GM21423 (cell line): ENCODE results near the gene NOC2L.
"Not testable (repeated sequence)": the region's sequence is repeated elsewhere in the genome, so short reads cannot be mapped to it uniquely, and the experiment has no call there.

Source experiments
- ATAC-seq: cut with Tn5 transposase; IDR thresholded peaks from one replicate; pipeline ENCODE4 v1.9.1; 2021; ENCODE audit warnings: mild to moderate bottlenecking, moderate library complexity; ENCODE audit not compliant: unreplicated experiment

NOC2L gene

GRCh38 chr1:963746-964525 lies 4.9 kb upstream of the NOC2L start:
- no peak for ATAC-seq

- ATAC-seq = no peak
These were observed 4.2 kb upstream of the NOC2L start for GRCh38 chr1:963301-963651.

DNA sequence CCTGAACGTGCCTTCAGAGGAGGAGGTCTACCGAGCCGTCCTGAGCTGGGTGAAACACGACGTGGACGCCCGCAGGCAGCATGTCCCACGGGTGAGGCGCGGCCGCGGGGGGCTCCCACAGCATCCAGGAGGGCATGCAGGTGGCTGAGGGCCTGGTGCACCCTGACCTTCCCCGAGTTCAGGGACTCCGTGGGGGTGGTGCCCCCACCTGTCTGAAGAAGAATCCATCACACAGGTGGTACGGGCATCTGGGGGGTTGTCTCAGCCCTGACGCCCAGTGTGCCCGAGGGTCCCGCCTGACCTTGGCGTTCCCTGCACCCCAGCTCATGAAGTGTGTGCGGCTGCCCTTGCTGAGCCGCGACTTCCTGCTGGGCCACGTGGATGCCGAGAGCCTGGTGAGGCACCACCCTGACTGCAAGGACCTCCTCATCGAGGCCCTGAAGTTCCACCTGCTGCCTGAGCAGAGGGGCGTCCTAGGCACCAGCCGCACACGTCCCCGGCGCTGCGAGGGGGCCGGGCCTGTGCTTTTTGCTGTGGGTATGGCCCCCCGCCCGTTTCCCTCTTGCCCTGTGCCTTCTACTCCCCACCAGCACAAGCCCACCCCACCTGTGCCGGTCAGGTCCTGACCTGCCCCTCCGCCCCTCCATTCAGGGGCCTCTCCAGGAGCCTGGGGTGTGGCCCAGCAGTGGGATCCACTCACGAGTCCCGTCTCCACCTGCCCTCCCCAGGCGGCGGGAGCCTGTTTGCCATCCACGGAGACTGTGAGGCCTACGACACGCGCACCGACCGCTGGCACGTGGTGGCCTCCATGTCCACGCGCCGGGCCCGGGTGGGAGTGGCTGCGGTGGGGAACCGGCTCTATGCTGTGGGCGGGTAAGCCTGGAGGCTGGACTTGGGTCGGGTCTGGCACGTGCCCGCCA lies 3.6 kb upstream of the NOC2L start:
- no peak for ATAC-seq

- ATAC-seq = no peak
These were observed 2.1 kb upstream of the NOC2L start for GRCh38 chr1:961132-961669.

DNA sequence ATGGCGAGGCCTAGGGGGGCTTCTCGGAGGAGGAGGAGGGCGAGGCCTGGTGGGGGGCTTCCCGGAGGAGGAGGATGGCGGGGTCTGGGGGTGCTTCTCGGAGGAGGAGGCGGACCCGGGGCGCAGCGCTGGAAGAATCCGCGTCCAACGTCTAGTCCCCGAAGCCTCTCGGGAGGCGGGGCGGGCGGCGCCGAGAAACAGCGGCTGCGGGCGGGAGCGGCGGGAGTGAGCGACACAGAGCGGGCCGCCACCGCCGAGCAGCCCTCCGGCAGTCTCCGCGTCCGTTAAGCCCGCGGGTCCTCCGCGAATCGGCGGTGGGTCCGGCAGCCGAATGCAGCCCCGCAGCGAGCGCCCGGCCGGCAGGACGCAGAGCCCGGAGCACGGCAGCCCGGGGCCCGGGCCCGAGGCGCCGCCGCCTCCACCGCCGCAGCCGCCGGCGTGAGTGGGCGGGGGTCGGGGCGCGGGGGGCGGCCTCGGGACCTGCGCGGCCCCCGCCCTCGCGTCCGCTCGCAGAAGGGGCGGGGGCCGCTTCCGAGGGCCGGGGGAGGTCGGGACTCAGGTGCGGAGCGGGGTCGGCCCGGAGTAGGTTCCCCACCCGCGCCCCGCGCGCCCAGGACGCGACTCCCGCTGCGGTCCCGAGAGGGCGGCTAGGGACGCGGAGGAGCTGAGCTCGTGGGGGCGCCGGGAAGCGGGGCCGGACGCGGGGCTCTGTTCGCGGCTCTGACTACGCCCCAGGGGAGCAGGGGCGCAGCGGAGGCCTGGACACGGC lies 1.5 kb upstream of the NOC2L start, which contains the start of gene KLHL17:
Gene KLHL17, plus strand, starts transcription at position 222 of the 769 bp plus-strand sequence. Its CDS starts 110 bp downstream, at position 332.
- no peak for ATAC-seq

DNA sequence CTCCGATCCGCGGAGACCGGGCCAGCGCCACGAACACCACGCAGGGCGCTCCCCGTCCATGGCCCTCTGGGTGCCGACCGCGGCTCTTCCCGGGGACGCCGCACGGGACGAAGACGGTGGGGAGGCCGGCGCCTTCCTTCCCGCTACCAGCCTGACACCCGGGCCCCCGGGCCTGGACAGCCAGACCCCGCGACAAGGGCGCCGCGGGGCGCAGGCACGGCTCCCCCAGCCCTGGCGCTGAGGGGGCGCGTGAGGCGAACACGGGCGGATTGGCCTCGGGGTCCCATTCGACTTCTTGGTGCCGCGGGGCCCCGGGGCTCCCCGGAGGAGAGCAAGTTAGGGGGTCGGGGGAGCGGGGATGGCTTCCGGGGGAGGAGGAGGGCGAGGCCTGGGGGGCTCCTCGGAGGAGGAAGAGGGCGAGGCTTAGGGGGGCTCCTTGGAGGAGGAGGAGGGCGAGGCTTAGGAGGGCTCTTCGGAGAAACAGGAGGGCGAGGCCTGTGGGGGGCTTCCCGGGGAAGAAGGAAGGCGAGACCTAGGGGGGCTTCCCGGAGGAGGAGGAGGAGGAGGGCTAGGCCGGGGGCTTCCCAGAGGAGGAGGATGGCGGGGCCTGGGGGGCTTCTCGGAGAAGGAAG lies 791 bp upstream of the NOC2L start:
- ATAC-seq = no peak

- ATAC-seq = no peak
These were observed 2.4 kb downstream of the NOC2L start for GRCh38 chr1:956636-957035.

GRCh38 chr1:955474-955873 lies 3.6 kb downstream of the NOC2L start:
- no peak for ATAC-seq

DNA sequence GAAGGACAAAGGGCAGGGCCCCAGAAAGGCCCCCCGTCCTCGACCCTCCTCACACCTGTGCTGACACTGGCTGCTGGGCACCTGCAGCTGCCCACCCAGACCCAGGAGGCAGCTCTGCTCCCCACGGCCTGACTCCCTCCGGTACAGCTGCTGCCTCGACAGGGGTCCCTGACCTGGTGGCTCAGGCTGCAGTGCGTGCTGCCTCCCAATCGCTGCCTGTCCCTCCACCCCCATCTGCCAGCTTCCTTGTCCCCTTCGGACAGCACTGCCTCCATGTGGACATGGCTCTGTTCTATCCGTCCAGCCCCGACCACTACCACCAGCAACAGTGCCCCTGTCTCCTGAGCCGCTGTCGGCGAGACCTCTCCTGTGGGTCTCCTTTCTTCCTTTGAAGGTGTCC lies 4.1 kb downstream of the NOC2L start:
- ATAC-seq = no peak

DNA sequence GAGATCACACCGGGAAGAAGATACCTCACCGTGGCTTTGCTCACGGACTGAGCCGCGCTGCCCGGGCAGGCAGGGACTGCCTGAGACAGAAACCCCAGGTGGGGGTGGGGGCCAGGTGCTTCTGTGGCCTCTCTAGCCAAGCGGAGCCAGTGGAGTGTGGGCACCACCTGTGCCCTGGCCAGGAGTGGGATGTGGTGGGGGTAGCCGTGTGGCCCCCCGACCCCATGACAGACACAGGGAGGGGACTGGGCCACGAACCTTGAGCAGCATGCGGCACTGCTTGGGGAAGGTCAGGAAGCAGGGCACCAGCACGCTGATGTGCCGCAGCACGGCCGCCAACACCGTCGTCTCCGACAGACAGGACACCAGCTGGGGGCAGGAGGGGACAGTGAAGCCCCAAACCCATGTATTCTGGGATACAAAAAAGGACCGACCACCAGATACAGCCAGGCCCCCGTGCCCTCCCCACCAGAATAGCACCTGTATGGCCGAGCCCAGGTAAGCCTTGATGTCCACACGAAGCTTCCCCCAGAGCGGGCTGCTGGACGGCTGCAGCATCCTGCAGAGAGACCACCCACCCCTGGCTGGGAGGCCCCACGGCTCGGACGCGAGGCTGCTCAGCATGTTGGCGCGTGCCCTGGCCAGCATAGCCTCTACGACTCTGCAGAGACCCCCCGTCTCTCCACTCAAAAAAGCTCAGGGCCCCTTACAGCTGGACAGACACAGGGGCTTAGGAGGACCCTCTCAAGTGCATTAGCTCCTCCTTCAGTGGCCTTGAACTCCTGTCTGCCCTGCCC lies 5.3 kb downstream of the NOC2L start:
- no peak for ATAC-seq

DNA sequence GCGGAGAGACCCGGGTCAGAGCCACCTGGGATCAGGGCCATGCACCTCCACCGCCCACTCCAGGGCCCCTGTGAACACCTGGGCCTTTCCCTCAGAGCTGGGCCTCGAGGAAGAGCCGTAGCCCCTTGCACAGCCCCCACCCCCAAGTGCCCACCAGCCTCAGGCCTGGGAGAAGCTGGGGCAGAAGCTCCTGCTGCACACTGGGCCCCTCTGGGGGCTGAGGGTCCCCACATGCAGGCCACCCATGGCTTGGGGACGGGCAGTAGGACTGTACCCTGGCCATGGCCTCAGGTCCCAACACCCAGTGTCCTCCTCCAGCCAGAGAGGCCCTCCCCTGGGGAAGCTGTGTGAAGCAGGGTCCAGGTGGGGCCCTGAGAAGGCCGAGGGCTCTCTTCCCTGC lies 6.5 kb downstream of the NOC2L start:
- ATAC-seq = no peak

GRCh38 chr1:952201-952600 lies 6.9 kb downstream of the NOC2L start:
- ATAC-seq = no peak

DNA sequence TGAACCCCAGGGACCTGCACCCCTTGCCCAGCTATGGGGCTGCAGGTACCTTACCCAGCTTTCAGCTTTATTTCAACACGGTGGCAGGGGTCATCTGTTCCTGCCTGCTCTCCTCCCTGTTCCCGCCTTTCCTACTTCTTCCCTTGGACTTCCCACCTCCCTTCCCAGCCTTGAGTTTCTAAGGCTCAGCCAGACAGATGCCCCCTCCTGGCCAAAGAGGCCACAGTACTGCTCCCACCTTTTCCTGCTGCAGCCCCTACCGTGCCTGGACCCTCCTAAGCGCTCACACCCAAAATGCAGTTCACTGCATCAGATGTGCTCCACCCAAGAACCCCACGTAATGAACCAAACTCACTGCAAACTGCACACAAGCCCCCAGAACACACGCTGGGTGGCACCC lies 7.7 kb downstream of the NOC2L start:
- ATAC-seq = no peak

DNA sequence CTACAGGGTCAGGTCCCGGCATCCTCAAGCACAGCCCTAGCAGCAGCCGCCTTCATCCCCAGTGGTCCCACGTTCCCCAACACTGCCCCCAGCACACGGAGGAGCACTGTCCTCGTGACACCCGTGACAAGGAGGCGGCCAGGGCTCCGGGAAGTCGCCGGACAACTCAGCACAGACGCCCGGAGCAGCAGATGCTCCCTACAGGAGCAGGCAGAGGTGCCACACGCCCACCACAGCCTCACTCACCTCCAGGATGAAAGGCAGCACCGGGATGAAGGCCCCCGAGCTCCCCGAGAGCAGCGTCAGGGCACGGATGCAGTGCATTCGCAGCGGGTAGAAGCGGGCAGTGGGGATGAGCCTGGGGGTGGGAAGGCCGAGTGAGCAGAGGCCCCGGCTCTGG lies 8.2 kb downstream of the NOC2L start:
- no peak for ATAC-seq

DNA sequence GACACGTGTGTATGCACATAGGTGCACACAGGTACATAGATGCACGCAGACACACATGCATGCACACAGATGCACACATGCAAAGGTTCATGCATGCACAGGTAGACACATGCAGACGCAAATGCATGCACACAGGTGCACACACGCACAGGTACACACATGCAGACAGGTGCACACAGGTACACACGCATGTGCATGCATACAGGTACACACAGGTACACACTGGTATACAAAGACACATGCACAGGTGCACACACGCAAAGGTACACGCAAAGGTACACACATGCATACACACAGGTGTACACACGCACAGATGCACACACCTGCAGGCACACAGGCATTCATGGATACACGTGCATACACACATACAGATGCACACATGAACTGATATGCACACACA lies 8.8 kb downstream of the NOC2L start:
- ATAC-seq = no peak

DNA sequence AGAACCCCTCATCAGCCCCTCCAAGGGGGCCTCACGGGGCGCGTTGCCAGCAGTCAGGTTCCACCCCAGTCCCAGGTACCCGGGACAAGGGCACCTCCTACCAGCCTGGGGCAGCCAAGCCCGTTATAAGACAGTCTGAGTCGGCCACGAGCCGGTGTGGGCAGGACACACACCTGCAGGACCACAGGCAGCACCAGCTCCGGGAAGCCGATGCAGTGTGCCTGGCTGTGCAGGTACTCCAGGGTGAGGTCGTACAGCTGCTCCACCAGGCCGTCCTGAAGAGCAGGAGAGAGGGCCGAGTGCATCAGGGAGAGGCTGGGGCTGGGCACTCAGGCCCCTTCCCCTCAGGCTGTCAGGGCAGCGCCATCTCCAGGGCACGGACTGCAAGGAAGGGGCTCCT lies 11.1 kb downstream of the NOC2L start:
- no peak for ATAC-seq

GRCh38 chr1:946811-947210 lies 12.2 kb downstream of the NOC2L start:
- ATAC-seq = not testable (repeated sequence)

DNA sequence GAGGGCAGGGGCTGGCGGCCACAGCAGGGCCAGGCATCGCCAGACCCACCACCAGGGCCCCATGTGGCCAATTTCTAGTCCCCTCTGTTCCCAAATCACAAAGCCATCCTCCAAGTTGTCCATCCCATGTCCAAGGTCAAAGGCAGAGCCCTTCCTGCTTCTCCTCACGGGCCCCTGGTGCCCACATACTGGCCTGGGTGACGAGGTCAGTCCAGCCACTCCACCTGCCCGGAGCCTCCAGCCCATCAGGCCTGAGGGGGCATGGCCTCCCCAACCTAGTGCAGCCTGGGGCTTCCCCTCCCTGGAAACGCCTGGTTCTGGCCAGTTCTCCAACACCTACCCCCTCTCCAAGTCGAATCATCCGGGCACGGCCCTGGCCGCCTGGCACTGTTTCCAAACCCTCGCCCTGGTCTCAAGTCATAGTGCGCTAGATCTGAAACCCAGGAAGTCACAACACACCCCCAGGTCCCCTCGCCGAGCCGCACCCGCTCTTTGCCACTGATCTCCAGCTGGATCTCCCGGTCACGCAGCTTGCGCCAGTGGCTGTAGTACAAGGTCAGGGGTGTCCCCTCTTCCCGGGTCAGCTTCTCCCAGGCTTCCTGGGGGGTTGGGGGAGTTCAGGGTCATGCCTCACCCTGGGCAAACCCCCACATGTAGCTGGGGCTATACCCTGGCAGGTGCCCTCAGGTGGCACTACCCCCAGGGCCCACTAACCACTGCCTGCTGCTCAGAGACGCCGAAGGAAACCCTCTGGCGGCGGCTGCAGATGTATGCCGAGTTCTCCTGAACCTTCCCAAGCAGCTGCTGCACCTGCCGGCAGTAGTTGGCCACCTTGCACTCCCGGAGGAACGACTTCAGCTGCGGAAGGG lies 13.1 kb downstream of the NOC2L start:
- no peak for ATAC-seq
